HG03378 (cell line): ENCODE measurements around the gene NT5C3A.
"Not testable (repeated sequence)": the region's sequence is repeated elsewhere in the genome, so short reads cannot be mapped to it uniquely, and the experiment has no call there.

Source experiments
- ATAC-seq: cut with Tn5 transposase; IDR thresholded peaks from one replicate; pipeline ENCODE4 v1.9.1; 2021; ENCODE audit warnings: mild to moderate bottlenecking, moderate library complexity; ENCODE audit not compliant: unreplicated experiment

The NT5C3A gene

DNA sequence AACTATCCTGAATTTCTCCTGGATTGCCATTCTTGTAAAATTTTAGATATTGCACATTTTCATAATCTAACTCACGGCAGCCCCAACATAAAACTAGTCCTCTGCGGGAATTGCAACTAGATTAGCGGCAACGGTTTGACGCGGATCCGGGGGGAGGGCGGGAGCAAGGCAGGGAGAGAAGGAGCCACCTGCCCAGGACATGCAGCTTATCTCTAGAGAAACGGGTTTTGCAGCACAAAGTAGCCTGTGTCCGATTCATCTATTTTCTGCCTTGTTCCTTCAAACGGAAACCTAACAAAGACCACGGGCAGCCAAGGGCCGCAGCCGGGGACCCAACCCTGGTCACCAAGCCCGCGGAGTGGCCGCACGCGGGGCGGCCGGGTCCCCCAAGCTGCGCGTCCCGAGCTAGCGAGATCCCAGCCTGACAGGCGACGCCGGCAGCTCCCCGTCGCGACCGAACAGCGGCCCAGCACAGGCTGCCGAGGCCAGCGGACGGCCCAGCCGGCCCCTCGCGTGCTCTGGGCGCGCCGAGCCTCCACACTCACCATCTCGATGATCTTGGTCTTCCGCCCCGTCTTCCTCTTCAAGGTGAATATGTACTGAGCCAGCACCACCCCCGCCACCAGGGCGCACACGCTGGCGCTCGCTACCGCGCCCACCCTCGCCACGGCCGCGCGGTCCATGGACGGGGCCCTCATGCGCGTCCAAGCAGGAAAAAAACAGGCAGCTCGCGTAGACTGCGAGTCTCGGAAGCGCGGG is at the start of gene NT5C3A:
NT5C3A (minus strand) TSS at position 754 of the 759 bp plus-strand sequence; CDS start at position 683, 71 bp downstream.
- ATAC-seq: peak; percentile 31

DNA sequence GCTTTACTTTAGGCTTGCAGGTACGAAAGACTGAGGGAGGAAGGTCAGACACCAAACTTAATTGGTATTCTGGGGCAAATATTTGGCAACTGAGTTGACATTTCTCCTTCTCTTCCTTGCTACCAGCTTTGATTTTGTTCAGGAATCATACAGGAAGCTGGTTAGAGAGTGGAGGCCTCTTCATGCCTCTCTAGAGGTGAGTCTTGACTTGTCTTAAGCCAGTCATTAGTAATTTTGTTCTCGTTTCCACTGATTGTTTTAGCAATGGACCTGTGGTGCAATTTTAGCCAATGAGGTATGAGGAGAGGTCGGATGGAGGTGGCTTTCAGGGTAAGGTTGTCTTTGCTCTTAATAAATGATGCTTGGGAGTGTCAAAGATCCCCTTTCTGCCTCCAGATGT is 49.0 kb upstream of the NT5C3A start:
- ATAC-seq: no peak

DNA sequence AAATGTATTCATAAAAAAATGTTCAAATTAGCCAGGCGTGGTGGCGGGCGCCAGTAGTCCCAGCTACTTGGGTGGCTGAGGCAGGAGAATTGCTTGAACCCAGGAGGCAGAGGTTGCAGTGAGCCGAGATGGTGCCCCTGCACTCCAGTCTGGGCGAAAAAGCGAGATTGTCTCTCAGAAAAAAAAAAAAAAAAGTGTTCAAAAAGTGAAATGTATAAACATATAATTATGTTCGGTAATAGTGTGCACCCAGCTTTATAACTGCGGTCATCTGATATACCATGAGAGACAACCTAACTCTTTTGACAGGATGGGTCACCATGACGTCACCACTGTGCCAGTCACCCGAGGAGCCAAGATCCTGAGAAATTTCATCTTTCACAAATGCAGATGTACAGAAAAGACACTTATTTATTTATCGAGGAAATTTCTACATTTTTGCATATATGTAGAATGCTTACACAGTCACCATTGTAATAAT is 47.2 kb upstream of the NT5C3A start:
- no peak for ATAC-seq

DNA sequence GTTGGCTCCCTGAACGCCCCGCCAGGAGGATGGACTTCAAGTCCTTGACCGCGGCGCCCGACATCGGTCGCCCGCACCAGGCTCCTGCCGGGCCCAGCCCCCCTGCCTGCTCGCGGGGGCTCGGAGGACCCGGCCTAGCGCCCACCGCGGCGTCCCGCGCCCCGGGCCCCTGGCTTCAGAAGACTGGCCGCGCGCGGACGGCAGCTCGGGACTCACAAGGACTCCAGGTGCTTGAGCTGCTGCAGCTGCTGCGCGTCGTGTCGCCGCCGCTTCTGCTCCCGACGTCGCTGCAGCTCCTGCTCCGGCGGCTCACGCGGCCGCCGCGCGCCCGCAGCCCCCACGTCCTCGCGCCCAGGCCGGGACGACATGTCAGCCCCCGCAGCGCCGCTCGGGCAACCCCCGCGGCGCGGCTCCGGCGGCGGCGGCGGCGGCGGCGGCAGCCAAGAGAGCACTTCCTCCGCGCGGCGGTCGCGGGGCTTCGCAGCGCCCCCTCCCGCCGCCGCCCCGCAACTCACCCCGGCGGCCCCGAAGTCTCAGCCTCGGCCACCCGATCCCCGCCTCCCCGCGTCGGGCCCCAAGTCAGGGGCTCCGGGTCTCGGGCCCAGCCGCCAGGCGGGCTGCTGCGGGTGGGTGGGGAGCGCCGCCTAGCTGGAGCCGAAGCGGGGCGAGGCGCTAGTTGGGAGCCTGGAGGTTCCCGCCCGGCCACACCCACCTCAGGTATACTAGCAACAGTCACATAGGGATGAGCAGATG is 46.6 kb upstream of the NT5C3A start, which contains the start of gene RP9:
RP9 (minus strand) TSS at position 400 of the 753 bp plus-strand sequence; CDS start at position 368, 32 bp downstream.
- ATAC-seq: peak; percentile 58

DNA sequence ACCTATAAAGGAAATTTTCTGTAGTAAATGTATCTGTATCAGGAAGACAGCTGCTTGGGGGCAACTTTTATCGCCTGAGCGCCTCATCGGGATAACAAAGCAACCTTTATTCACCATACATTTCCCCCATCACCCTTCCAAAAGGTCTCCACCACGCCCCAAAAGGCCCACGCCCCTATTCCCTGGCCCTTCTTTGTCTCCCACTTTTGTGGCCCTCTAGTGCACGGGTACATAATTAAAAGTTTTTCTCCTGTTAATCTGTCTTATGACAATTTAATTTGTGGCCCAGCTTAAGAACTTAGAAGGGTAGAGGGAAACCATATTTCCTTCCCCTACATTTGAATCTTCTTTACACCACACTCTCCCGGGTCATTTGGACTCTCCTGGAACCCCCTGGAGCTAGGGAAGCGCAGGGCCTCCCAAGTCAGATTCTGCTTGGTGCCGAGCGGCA is 46.0 kb upstream of the NT5C3A start:
- ATAC-seq: no peak

DNA sequence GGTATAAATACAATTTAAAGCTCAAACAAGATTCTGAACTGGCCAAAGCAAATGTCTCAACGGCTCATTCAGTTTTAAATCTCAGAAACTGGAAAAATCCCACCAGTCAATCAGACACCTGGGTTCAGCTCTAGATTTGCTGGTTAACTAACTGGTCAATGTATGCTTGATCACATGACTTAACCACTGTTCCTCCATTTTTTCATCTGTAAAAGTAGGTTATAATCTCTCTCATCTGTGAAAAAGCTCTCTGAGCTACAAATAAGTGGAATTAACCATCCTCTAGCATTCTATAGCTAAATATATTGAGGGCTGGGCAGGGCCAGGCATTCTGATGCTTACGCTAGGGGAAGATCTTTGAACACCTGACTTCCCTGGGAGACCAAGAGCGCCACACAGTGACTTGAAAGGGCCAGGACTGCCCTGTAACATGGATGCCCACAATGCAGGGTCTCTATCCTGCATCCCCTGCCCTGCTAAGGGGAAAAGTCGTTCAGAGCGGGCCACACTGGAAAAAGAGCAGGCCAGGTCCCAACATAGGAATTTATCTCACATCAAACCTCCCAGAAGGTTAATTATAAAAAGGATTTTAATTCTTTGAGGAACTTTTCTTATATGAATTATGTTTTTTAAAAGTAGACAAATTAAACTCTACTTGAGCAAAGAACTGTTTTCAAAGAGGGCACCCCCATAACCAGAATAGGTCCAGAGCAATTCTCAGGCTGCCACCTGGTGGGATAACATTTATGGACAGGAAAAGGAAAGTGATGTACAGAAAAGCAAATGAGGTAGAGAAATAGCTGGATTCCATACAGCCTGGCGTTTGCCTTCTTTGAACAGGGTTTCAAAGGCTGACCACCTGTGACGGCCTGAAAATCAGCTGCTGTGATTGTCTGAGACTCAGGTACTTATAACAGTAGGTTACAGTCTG is 44.8 kb upstream of the NT5C3A start:
- peak; percentile 44 for ATAC-seq

DNA sequence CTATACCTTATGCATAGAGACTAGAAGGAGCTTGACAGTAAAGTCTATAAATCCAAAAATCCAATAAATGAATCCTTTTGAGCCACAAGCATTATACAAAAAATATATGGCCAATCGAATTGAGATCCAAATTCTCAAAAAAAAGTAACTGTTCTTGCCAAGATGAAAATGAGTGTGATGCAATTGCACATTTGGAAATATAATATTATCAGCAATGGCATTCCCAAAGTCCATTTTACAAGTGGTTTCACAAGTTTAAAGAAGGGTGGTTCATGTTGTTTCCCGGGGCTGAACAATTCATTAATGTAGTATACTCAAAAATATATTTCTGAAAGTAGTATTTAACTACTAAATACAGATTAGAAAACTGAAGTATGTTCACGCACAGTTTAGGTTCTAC is 39.3 kb upstream of the NT5C3A start:
- ATAC-seq: no peak

DNA sequence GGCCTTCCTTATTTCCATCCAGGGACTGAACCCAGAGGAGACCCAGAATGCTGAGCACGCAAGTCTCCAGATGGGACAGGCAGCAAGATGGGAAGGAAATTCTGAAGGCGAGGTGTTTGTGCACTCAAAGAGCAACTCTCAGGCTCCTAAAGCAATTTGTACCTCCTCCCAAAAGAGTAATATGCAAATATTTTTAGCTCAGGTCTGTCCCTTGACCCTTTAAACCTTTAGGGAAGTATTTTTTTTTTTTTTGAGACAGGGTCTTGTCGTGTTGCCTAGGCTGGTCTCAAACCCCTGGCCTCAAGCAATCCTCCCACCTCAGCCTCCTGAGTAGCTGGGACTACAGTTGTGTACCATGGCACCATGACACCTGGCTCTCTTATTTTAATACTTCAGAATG is 38.2 kb upstream of the NT5C3A start:
- ATAC-seq: no peak

DNA sequence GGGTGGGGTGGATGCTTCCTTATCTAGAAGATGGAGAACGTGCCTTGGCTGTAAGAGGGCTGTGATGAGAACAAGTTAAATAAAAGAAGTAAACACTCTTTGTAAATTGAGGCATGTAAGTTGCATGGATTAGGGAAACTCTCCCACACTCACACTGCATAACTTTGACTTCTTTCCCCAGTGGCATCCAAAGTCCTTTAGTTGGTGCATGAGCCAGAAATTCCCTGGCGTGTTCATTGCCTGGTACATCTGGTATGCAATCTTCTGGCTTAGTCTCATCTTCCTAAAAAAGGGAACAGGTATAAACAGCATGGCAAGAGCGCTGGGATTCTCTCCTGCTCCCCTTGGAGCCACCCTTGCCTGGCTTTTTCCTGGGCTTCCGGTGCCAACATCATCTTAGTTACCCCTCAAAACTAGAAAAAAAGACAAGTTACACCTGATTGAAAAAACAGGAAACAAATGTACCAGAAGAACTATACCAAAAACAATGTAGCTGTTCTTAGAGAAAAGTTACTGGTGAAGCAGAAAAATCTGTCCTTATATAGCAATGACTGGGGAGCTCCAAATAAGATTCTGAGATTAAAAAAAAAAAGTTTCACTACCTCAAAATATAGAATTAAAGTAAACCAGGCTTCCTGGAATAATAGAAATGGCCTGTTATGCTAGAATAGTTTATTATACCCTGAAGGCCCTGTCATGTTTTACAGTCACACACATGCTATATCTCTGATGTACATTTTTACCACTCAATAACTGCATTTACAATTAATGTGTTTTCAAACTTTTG is 36.8 kb upstream of the NT5C3A start:
- ATAC-seq: no peak

DNA sequence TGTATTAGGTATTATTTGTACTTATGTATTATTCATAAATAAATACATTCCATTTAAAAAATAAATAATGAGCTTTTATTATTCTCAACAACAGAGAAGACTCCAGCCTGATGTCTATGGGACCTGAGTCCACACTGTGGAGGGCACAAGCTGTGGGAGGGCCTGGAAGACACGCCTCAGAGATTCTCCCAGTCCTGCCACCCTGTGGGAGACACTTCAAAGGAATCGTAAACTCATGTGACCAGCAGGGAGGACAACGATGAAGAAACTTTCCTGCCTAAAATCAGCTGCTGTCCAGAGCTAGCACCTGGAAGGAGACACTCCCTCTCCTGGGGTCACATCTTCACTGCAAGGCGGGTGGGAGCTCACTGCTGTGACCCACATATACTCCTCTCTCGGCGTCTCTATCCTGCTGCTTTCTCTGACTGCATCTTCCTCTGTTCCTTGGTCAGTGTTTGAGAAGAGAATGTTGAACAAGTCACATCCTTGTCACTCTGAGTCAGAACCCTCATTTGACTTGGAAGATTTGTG is 32.2 kb upstream of the NT5C3A start:
- not testable (repeated sequence) for ATAC-seq

DNA sequence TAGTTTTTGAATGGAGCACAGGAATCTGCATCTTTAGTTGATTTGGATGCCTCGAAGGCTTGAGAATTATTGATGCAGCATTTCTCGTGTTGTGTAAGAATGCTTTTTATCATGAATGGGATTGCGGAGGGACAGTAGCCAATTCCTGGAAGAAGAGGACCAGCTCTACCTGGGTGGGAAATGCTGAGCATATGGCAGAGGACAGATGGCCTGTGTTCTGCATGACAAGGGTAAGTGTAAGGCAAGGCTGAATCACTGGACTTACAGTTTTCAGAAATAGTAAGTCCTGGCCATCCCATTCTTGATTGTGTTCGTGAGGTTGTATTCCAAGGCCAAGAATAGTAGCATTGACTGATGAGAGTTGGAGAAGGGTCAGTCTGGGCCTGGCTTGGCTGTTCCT is 30.7 kb upstream of the NT5C3A start:
- ATAC-seq: no peak

DNA sequence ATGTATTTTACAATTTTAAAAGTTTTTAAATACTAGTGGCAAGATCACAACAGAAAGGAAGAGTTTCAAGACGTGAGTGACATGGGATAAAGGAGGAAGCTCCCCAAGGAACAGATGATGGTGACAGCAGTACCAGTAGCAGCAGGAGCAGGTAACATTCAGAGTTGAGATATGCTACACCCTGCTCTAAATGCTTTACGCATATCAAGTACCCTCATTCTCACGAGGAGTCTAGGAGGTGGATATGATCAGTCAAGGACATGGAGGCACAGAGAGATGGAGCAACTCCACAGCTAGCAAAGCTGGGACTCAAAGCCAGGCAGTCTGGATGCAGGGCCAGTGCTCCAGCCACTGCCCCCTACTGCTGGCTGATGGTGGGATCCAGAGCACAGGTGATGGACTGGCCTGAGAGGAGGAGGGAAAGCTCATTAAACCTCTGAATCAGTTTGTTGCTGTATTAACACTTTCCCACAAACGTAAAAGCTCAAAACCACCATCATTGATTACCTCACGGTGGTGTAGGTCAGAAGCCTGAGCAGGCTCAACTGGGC is 29.1 kb upstream of the NT5C3A start:
- ATAC-seq: no peak

DNA sequence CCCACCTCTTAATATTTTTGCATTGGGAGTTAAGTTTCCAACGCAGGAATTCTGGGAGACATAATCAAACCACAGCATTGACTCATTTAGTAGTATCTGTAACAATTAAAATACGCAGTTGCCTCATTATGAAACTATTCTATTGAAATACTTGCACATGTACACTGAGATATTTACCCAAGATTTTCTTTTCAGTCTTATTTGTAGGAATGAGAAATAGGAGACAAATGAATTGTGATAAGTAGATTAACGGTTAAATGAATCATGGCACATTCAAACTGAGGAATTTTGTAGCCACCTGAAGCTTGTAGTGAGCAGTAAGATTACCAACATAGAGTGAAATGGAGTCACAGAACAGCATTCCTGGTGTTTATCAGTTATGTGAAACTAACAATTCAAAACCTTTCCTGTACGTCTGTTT is 28.5 kb upstream of the NT5C3A start:
- ATAC-seq: no peak

DNA sequence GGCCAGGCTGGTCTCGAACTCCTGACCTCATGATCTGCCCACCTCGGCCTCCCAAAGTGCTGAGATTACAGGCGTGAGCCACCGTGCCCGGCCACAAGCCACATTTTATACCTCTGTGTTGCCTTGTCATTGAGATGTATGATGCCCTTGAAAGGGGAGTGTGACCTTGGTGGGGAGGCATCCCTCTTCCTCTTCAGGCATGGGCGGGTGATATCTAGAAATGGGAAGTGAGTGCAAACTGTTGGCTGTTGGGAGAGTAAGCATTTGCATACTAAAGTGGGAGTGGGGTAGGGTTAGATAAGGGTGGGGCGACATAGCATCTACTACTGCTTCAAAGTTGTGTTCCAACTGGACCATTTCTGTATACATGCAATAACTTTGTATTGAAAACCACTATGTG is 26.6 kb upstream of the NT5C3A start:
- no peak for ATAC-seq

DNA sequence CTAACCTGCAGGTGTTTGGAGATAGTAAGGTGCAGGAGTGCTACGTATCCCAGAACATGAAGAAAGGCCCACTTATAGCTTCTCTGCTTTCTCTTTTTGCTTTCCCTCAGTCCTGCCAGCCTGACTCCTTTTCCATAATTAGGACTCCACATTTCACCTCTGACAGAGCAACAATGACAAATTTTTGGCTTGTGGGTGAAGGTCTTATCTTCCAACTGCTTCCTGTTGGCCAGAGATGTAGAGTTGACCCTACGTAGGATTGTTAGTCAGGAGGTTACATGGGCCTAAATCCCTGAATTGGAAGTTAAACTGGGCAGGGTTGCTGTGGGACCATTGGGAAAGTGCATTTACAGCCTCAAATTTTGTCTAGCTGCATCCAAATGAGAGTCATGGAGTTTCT is 25.3 kb upstream of the NT5C3A start:
- no peak for ATAC-seq

DNA sequence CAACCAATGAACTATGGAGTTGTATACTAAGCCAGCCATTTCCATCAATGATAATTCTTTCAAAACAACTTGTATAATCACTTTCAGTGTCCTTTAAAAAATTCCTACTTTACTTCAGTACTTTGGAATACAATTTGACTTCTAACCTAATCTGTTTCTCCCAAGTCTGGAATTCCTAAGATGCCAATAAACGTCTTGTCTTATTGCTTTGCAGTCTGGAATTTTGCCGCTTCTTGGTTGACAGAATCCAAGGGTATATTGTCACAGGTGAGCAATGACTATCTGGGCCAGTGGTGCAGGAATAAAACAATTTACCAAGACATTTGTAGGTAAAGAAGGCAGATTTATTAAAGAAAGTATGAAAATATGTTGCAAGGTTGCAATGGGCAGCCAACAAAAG is 24.8 kb upstream of the NT5C3A start:
- no peak for ATAC-seq

DNA sequence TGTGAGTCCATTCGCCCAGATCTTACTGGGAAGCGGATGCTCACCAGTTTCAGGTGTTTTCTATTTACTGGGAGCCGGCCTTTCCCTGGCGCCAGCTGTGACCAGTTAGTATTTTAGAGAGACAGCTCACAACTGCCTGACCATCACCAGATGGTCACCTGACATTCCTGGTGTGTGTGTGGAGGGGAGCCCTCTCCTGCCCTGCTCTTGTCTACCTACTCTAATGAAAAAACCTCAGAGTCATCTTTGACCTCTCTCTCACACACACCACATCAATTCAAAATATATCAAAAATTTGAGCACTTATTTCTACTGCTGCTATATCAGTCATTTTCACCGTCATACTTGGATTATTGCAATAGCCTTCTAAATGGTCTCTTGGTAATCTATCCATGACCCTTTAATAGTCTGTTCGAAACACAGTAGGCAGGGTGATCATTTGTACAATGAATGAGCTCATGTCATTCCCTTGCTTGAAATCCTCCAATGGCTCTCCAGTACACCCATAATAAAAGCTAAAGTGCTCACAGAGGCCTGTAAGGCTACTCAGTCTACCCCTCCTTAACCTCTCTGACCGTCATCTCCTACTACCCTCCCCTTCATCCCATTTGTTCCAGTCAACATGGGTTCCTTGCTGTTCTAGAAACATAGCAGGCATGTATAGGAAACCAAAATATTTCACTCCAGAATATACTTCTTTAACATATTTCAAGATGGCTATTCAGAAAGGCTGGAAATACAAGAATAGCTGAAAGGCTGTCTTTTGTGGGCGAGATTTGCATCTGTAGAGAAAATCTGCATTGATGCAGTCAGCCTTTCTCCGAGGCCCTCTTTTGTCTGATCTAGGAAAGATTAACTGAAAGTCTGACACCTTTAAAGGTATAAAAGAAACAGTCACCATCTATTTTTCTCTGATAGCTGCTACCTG is 17.5 kb upstream of the NT5C3A start:
- no peak for ATAC-seq

DNA sequence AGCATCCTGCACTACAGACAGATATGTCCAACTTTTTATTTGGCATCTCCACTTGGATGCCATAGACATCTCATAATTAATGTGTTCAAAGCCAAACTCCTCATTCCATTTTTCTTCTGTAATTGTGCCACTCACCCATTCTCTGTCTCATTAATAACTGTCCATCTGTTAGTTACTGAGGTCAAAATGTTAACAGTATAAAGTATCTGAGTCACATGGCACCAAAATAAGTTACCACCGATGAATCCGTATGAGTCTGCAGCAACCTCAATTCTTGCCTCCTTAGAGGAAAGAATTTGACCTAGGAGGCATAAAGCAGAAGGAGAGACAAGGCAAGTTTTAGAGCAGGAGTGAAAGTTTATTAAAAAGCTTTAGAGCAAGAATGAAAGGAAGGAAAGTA is 16.5 kb upstream of the NT5C3A start:
- no peak for ATAC-seq
